ENCODE data around the gene IL17B.
A peak's percentile ranks its signal among the peaks of the same experiment; 100 is the strongest.

The IL17B gene

DNA sequence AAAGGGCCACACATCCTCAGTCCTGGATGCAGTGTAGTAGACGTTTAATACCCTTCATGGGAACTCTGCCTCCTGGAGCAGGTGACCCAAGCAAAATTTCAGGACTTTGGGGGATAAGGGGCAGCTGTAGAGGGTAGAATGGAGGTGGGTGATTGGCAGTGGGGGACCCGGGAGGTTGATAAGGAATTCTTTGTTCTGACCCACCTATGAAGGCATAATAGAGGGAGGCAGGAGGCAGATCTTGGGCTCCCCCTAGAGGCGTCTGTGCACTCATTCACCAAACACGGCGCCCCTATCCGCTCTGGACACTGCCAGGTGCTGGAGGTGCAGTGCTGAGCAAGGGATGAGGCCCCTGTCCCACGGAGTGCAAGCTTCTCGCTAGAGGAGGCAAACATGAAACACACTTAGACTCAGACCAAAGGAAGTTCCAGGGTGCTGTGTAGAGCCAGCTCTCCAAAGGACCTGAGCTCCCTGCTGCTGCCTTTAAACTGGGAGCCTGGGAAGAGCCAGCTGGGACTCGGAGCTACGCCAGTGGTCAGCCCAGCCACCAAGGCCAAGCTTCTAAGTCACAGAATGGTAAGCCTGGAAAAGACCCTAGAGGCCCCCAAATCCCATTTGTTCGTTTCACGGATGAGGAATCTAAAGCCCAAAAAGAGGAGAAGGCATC is 7.7 kb downstream of the IL17B start:
- Histone ChIP-seq H3K9me3 (no peaks in the 10 kb centered on the region), H3K36me3 (no peaks in the 10 kb centered on the region), H3K27me3 (no peaks in the 10 kb centered on the region), H3K4me1 (no peaks in the 10 kb centered on the region; the same call in 1 of the 2 replicates), H3K4me3 (ENCODE audit: low read depth, low read length) (no peak overlapping the region)
- TF ChIP-seq, protein P1, sequence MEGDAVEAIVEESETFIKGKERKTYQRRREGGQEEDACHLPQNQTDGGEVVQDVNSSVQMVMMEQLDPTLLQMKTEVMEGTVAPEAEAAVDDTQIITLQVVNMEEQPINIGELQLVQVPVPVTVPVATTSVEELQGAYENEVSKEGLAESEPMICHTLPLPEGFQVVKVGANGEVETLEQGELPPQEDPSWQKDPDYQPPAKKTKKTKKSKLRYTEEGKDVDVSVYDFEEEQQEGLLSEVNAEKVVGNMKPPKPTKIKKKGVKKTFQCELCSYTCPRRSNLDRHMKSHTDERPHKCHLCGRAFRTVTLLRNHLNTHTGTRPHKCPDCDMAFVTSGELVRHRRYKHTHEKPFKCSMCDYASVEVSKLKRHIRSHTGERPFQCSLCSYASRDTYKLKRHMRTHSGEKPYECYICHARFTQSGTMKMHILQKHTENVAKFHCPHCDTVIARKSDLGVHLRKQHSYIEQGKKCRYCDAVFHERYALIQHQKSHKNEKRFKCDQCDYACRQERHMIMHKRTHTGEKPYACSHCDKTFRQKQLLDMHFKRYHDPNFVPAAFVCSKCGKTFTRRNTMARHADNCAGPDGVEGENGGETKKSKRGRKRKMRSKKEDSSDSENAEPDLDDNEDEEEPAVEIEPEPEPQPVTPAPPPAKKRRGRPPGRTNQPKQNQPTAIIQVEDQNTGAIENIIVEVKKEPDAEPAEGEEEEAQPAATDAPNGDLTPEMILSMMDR (IDR thresholded peaks at IDR 0.05; ENCODE audit: low read depth, low read length): peak; percentile 91
- DNase-seq: peak; percentile 78

DNA sequence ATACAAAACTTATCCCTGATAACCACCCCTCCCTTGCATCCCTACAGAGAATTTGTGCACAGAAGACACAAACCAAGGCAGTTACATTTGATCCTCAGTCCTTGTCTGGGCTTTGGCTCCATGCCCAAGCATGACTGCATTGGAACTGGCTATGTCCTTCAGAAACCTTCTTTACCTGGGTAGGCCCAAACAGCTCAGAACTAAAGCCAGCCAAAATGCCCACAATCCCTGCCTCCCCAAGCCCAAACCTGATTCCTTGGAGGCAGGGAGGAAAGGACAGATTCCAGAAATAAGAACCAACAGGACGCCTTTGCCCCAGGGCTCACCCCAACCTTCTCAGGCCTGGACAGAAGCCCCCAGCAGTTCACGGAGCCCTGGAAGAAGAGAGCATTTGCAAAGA is 8.2 kb downstream of the IL17B start:
- no peak for DNase-seq
- TF ChIP-seq, protein P1 (IDR thresholded peaks at IDR 0.05; ENCODE audit: low read depth, low read length): no peak
- Histone ChIP-seq H3K4me1 (no peaks in the 10 kb centered on the region; the same call in 1 of the 2 replicates), H3K27me3 (no peaks in the 10 kb centered on the region), H3K4me3 (ENCODE audit: low read depth, low read length) (no peak overlapping the region), H3K36me3 (no peaks in the 10 kb centered on the region), H3K9me3 (no peaks in the 10 kb centered on the region)

DNA sequence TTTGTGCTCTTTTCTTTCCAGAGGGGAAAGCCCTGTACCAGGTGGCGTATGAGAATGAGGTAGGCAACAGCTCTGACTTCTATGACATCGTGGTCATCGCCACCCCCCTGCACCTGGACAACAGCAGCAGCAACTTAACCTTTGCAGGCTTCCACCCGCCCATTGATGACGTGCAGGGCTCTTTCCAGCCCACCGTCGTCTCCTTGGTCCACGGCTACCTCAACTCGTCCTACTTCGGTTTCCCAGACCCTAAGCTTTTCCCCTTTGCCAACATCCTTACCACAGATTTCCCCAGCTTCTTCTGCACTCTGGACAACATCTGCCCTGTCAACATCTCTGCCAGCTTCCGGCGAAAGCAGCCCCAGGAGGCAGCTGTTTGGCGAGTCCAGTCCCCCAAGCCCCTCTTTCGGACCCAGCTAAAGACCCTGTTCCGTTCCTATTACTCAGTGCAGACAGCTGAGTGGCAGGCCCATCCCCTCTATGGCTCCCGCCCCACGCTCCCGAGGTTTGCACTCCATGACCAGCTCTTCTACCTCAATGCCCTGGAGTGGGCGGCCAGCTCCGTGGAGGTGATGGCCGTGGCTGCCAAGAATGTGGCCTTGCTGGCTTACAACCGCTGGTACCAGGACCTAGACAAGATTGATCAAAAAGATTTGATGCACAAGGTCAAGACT is 11.0 kb downstream of the IL17B start:
- Histone ChIP-seq H3K27me3 (no peaks in the 10 kb centered on the region), H3K9me3 (no peaks in the 10 kb centered on the region), H3K36me3 (no peaks in the 10 kb centered on the region), H3K4me1 (no peaks in the 10 kb centered on the region; the same call in 1 of the 2 replicates), H3K4me3 (ENCODE audit: low read depth, low read length) (no peak overlapping the region)
- TF ChIP-seq, protein P1 (IDR thresholded peaks at IDR 0.05; ENCODE audit: low read depth, low read length): no peak
- no peak for DNase-seq

DNA sequence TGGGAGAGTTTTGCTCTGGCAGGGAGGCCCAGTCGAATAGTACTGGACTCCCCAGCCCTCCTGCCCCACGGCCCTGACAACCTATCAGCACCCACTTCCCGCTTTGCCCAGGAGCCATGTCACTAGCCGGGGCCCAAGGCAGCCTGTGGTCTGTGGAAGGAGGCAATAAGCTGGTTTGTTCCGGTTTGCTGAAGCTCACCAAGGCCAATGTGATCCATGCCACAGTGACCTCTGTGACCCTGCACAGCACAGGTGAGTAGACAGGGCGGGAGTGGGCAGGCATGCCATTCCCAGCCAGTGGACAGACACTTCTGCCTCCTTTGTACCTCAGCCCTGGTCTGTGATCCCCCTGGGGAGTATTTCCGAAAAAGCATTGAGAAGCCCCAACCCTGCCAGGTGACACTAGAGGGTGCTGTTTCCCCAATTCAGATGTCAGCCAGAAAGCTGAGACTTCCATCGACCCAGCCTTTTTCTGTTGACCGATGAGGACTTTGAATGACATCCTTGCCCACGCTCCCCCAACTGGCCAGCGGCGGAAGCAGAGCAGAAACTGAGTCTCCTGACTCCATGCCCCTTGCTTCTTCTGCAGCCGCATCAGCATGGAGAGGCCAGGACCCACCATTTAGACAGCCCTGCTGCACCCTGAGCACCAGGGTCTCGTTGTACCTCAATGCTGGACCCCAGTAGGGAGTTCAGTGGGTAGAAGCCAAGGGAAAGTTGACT is 11.7 kb downstream of the IL17B start:
- no peak overlapping the region for H3K4me3 ChIP-seq (ENCODE audit: low read depth, low read length)
- no peaks in the 10 kb centered on the region for H3K9me3 ChIP-seq
- peak; percentile 86 for DNase-seq
- H3K36me3 ChIP-seq: no peaks in the 10 kb centered on the region
- no peaks in the 10 kb centered on the region; the same call in 1 of the 2 replicates for H3K4me1 ChIP-seq
- TF ChIP-seq, protein P1 (IDR thresholded peaks at IDR 0.05; ENCODE audit: low read depth, low read length): peak; percentile 97
- H3K27me3 ChIP-seq: no peaks in the 10 kb centered on the region

DNA sequence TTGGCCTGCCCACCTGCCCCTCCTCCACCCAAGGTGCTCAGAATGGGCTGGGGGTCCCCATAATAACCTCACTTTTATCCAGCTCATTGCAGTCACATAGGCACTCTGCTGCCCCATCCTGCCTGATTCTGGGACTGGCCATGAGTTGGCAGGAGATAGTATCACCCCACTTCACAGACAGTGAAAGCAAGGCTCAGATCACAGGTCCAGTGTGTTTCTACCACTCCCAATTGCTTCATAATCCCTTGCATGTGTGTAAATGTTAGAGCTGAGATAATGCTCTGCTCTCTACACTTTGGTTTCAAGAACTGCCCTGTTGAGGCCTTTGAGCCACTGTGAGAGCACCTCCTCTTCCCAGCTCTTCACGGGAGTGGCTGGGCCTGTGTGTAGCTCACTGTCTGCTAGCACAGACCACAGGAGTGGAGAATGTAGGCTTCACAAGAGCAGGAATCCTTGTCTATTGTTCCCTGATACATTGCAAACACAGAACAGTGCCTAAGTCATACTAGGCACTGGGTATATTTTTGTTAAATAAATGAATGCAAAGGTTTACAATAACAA is 12.8 kb downstream of the IL17B start:
- DNase-seq: no peak
- no peaks in the 10 kb centered on the region for H3K36me3 ChIP-seq
- H3K4me3 ChIP-seq (ENCODE audit: low read depth, low read length): no peak overlapping the region
- H3K4me1 ChIP-seq: no peaks in the 10 kb centered on the region; the same call in 1 of the 2 replicates
- H3K27me3 ChIP-seq: no peaks in the 10 kb centered on the region
- H3K9me3 ChIP-seq: no peaks in the 10 kb centered on the region
- TF ChIP-seq, protein P1 (IDR thresholded peaks at IDR 0.05; ENCODE audit: low read depth, low read length): no peak

Data from BE2C (cell line).